ENCODE data around the gene CENPW. TPM values are rescaled to one million over a fixed set of nuclear protein-coding genes. Genes with fewer than 3 reads are reported as not detected.

The CENPW gene
- total and polyA plus RNA-seq, 9 of the 15 experiments (the other 6 are each of a cell fraction or from before 2014, with no cell fraction given) = 48.7 to 285 (median 82.8) TPM

GRCh38 chr6:126339796-126340609 lies at the start of gene CENPW (continued):
- TF ChIP-seq GABPB1 (CRISPR knock-in tag; IDR thresholded peaks at IDR 0.05) (peak; percentile 46; the same call in 1 of the 2 replicates), JUND (IDR thresholded peaks at IDR 0.05; ENCODE audit: borderline replicate concordance, low read depth, low read length) (peak; percentile 87), JUND (tag; IDR thresholded peaks at IDR 0.05; ENCODE audit: borderline replicate concordance, low read depth, low read length) (peak; percentile 90; the same call in 2 of the 3 replicates), TCF7 (IDR thresholded peaks at IDR 0.05; ENCODE audit: borderline replicate concordance) (peak; percentile 48; the same call in 1 of the 2 replicates), BHLHE40 (IDR thresholded peaks at IDR 0.05; ENCODE audit: low read length) (no peak), IRF9 (tag; IDR thresholded peaks at IDR 0.05) (no peak), E2F1 (CRISPR knock-in tag; IDR thresholded peaks at IDR 0.05) (peak; percentile 46; the same call in 1 of the 2 replicates), HMG20B (CRISPR knock-in tag; IDR thresholded peaks at IDR 0.05) (no peak), SP1 (CRISPR knock-in tag; IDR thresholded peaks at IDR 0.05) (peak; percentile 92), ZNF3 (CRISPR knock-in tag; IDR thresholded peaks at IDR 0.05) (no peak), MGA (IDR thresholded peaks at IDR 0.05) (no peak), RCOR1 (IDR thresholded peaks at IDR 0.05; ENCODE audit: borderline replicate concordance in 1 of 2, low read depth in 2 of 2, low read length in 2 of 2) (peak in 1 of 2 experiments; percentile 64; a peak in 1 of 4 replicates), PML (IDR thresholded peaks at IDR 0.05; ENCODE audit: low read length) (peak; percentile 86), CXXC5 (CRISPR knock-in tag; IDR thresholded peaks at IDR 0.05) (peak; percentile 92)

Measured in K562 (cell line).